ENCODE measurements around the gene ARL6IP5.

ARL6IP5 gene
- total RNA-seq, result 154 to 261 (median 224) reads per million in 4 experiments

GRCh38 chr3:69084326-69085167, at the start of gene ARL6IP5:
Gene ARL6IP5, plus strand, starts transcription at chr3:69084937. Its CDS starts 111 bp downstream, at chr3:69085048.
- DNase-seq, result peak; percentile 78

- no peak for DNase-seq
These were observed 40.1 kb upstream of the ARL6IP5 start for GRCh38 chr3:69044608-69045007.

GRCh38 chr3:69048990-69049389, 35.7 kb upstream of the ARL6IP5 start:
- DNase-seq, result no peak

- no peak for DNase-seq
These were observed 32.8 kb upstream of the ARL6IP5 start, which contains the start of gene TMF1 for GRCh38 chr3:69051756-69052471. Gene TMF1, minus strand, starts transcription at chr3:69052333. Its CDS starts 247 bp downstream, at chr3:69052086.

- DNase-seq, result no peak
These were observed 32.3 kb upstream of the ARL6IP5 start for GRCh38 chr3:69052472-69052898.

GRCh38 chr3:69058180-69058946, 26.4 kb upstream of the ARL6IP5 start:
- DNase-seq, result no peak

GRCh38 chr3:69058947-69059224, 25.9 kb upstream of the ARL6IP5 start:
- DNase-seq, result no peak

GRCh38 chr3:69059688-69060087, 25.0 kb upstream of the ARL6IP5 start:
- no peak for DNase-seq

GRCh38 chr3:69063636-69064035, 21.1 kb upstream of the ARL6IP5 start:
- DNase-seq, result no peak

- DNase-seq, result no peak
These were observed 19.3 kb upstream of the ARL6IP5 start for GRCh38 chr3:69065318-69065964.

GRCh38 chr3:69066121-69066520, 18.6 kb upstream of the ARL6IP5 start:
- DNase-seq, result no peak

GRCh38 chr3:69072928-69073327, 11.8 kb upstream of the ARL6IP5 start:
- no peak for DNase-seq

- DNase-seq, result no peak
These were observed 5.2 kb upstream of the ARL6IP5 start for GRCh38 chr3:69079269-69080159.

GRCh38 chr3:69080233-69080920, 4.4 kb upstream of the ARL6IP5 start, which contains the start of gene UBA3:
Gene UBA3, minus strand, starts transcription at chr3:69080365. Its CDS starts 12 bp downstream, at chr3:69080353.
- peak; percentile 87 for DNase-seq

GRCh38 chr3:69081583-69082262, 3.0 kb upstream of the ARL6IP5 start:
- no peak for DNase-seq

- DNase-seq, result no peak
These were observed 2.4 kb upstream of the ARL6IP5 start for GRCh38 chr3:69082361-69082760.

- DNase-seq, result peak; percentile 33
These were observed 1.9 kb upstream of the ARL6IP5 start for GRCh38 chr3:69082805-69083204.

- DNase-seq, result no peak
These were observed 563 bp downstream of the ARL6IP5 start for GRCh38 chr3:69085168-69085832.

GRCh38 chr3:69085833-69086722, 1.3 kb downstream of the ARL6IP5 start:
- DNase-seq, result peak; percentile 46

Data from effector CD8-positive, alpha-beta T cell (primary cell).